A549 (cell line): ENCODE data around the gene CALML4. TPM values are rescaled to one million over a fixed set of nuclear protein-coding genes. Genes with fewer than 3 reads are reported as not detected.

Experiments used
- ATAC-seq, 2 experiments: fragments of 200-7000 bp in 1 of 2; fragments of >200 bp in 1 of 2; cut with Nextera tagmentation in 1 of 2; cut with Tn5 transposase in 1 of 2; 3 replicates each; pipeline versions ENCODE4 v1.8.0 to v1.9.1; 2018 to 2020; ENCODE audit warnings: mild to moderate bottlenecking in 1 of 2, moderate library complexity in 1 of 2
- CTCF ChIA-PET: fragments of 300-600 bp; sonication (Branson Sonifier 250); formaldehyde crosslinking; extraction: SDS; loops from one replicate; lab custom pipeline; 2021; ENCODE audit warnings: antibody characterized with exemption, inconsistent platforms; lab: Yijun Ruan, JAX
- POLR2A ChIA-PET: fragments of 350-600 bp; formaldehyde crosslinking; extraction: SDS; loops from one replicate; lab custom pipeline; 2021; ENCODE audit warnings: antibody characterized with exemption, inconsistent platforms; lab: Yijun Ruan, JAX
- DNase-seq, 2 experiments: peaks; one replicate each; pipeline versions ENCODE4 v3.0.0 to v3.0.0-alpha.2; 2011 to 2016; ENCODE audit warnings: low read depth in 1 of 2, low spot score in 1 of 2
- FAIRE-seq: peaks from 2 replicates; lab custom pipeline; 2011; peaks lifted over from hg19 to GRCh38; lab: Jason Lieb, UNC
- H3K27ac ChIP-seq, 2 experiments: fragments of >200 bp; sonication (Bioruptor Twin); formaldehyde crosslinking; 3 replicates each; pipeline ENCODE4 v1.5.1; 2016 to 2017
- H3K4me1 ChIP-seq: fragments of >200 bp; sonication (Bioruptor Twin); formaldehyde crosslinking; 3 replicates; pipeline ENCODE4 v1.6.1; 2016
- H3K4me2 ChIP-seq: fragments of >200 bp; sonication (Bioruptor Twin); formaldehyde crosslinking; 3 replicates; pipeline ENCODE4 v1.6.1; 2016
- H3K4me3 ChIP-seq: fragments of >200 bp; sonication (Bioruptor Twin); formaldehyde crosslinking; 3 replicates; pipeline ENCODE4 v1.5.1; 2016
- H3K9me3 ChIP-seq: fragments of >200 bp; sonication (Bioruptor Twin); formaldehyde crosslinking; 3 replicates; pipeline ENCODE4 v1.6.1; 2016
- ATOH8 ChIP-seq: fragments of 250-450 bp; sonication (Bioruptor Pico); IDR thresholded peaks from 2 replicates; pipeline ENCODE4 v1.5.0; 2020; ENCODE audit warnings: low read depth, mild to moderate bottlenecking, moderate library complexity
- CBX8 ChIP-seq: fragments of 200-600 bp; sonication (generic); IDR thresholded peaks from 2 replicates; pipeline ENCODE4 v1.6.1; 2016
- CHD2 ChIP-seq: fragments of 150-350 bp; IDR thresholded peaks from 2 replicates; pipeline ENCODE4 v1.6.1; 2014; ENCODE audit warnings: low read length; ENCODE audit not compliant: partially characterized antibody
- CHD4 ChIP-seq: fragments of 200-600 bp; sonication (generic); IDR thresholded peaks from 2 replicates; pipeline ENCODE4 v1.6.1; 2016; ENCODE audit warnings: antibody characterized with exemption, mild to moderate bottlenecking, borderline replicate concordance
- CTCF ChIP-seq: fragments of >200 bp; sonication (Bioruptor Twin); formaldehyde crosslinking; IDR thresholded peaks from 3 replicates; pipeline ENCODE4 v1.5.1; 2016
- EHF ChIP-seq: fragments of 250-450 bp; sonication (Bioruptor Pico); IDR thresholded peaks from 2 replicates; pipeline ENCODE4 v1.5.0; 2020; ENCODE audit warnings: mild to moderate bottlenecking
- ELK1 ChIP-seq: fragments of 150-350 bp; IDR thresholded peaks from 2 replicates; pipeline ENCODE4 v1.6.1; 2014; ENCODE audit warnings: low read depth, mild to moderate bottlenecking, low read length
- FOSB ChIP-seq: fragments of 250-450 bp; sonication (Bioruptor Pico); IDR thresholded peaks from 2 replicates; pipeline ENCODE4 v1.5.0; 2020; ENCODE audit warnings: mild to moderate bottlenecking, moderate library complexity
- GATA3 ChIP-seq: IDR thresholded peaks from 2 replicates; pipeline ENCODE4 v1.6.1; 2012; ENCODE audit warnings: borderline replicate concordance
- HDAC2 ChIP-seq: fragments of 200-600 bp; sonication (generic); IDR thresholded peaks from 2 replicates; pipeline ENCODE4 v1.6.1; 2016
- HOXA7 ChIP-seq: fragments of 250-450 bp; sonication (Bioruptor Pico); IDR thresholded peaks from 2 replicates; pipeline ENCODE4 v1.5.0; 2020; ENCODE audit warnings: mild to moderate bottlenecking, moderate library complexity
- KDM1A ChIP-seq: fragments of 200-600 bp; sonication (generic); IDR thresholded peaks from 2 replicates; pipeline ENCODE4 v1.6.1; 2016; ENCODE audit warnings: low read depth, mild to moderate bottlenecking
- KDM5A ChIP-seq: fragments of 200-600 bp; sonication (generic); IDR thresholded peaks from 2 replicates; pipeline ENCODE4 v1.6.1; 2016; ENCODE audit warnings: antibody characterized with exemption, mild to moderate bottlenecking
- MAX ChIP-seq: IDR thresholded peaks from 2 replicates; pipeline ENCODE4 v1.6.1; 2012
- MAZ ChIP-seq: fragments of 150-350 bp; IDR thresholded peaks from 2 replicates; pipeline ENCODE4 v1.6.1; 2014; ENCODE audit warnings: antibody characterized with exemption, low read depth, low read length, borderline replicate concordance
- NPAS2 ChIP-seq: fragments of 250-450 bp; sonication (Bioruptor Pico); IDR thresholded peaks from 2 replicates; pipeline ENCODE4 v1.8.0; 2022; ENCODE audit warnings: mild to moderate bottlenecking, moderate library complexity, borderline replicate concordance
- PBX3 ChIP-seq: IDR thresholded peaks from 2 replicates; pipeline ENCODE4 v1.6.1; 2012
- POLR2A ChIP-seq: IDR thresholded peaks from 2 replicates; pipeline ENCODE4 v1.6.1; 2012; ENCODE audit warnings: mild to moderate bottlenecking, low read length
- POLR2AphosphoS2 ChIP-seq: conservative IDR thresholded peaks from 2 replicates; pipeline ENCODE4 v1.6.1; 2012; ENCODE audit warnings: low read length, improper control_type of control experiment, inconsistent platforms
- RAD21 ChIP-seq, 2 experiments: fragments of >200 bp in 1 of 2; sonication (Bioruptor Twin) in 1 of 2; formaldehyde crosslinking in 1 of 2; IDR thresholded peaks in 1 of 2; conservative IDR thresholded peaks in 1 of 2; 2 replicates in 1 of 2; 3 replicates in 1 of 2; pipeline ENCODE4 v1.6.1; 2012 to 2018; ENCODE audit warnings: inconsistent platforms in 1 of 2
- REST ChIP-seq: fragments of 200-600 bp; sonication (generic); IDR thresholded peaks from 2 replicates; pipeline ENCODE4 v1.6.1; 2016; ENCODE audit warnings: antibody characterized with exemption, mild to moderate bottlenecking, moderate library complexity
- SMC3 ChIP-seq: fragments of >200 bp; sonication (Bioruptor Twin); formaldehyde crosslinking; IDR thresholded peaks from 3 replicates; pipeline ENCODE4 v1.6.1; 2018; ENCODE audit warnings: inconsistent platforms
- SREBF2 ChIP-seq: fragments of 450-650 bp; IDR thresholded peaks from 2 replicates; pipeline ENCODE4 v1.6.1; 2014; ENCODE audit warnings: mild to moderate bottlenecking, moderate library complexity
- TFCP2L1 ChIP-seq: fragments of 250-450 bp; sonication (Bioruptor Pico); IDR thresholded peaks from 2 replicates; pipeline ENCODE4 v1.5.0; 2021; ENCODE audit warnings: mild to moderate bottlenecking
- TP53 ChIP-seq: fragments of 250-450 bp; sonication (Bioruptor Pico); IDR thresholded peaks from 2 replicates; pipeline ENCODE4 v1.5.0; 2021; ENCODE audit warnings: mild to moderate bottlenecking, moderate library complexity
- USF2 ChIP-seq: fragments of 450-650 bp; IDR thresholded peaks from 2 replicates; pipeline ENCODE4 v1.6.1; 2014; ENCODE audit warnings: antibody characterized with exemption
- ZFP36 ChIP-seq: fragments of 450-650 bp; IDR thresholded peaks from 2 replicates; pipeline ENCODE4 v1.6.1; 2014; ENCODE audit warnings: borderline replicate concordance; ENCODE audit not compliant: partially characterized antibody
- WGBS: methylation state at CpG from one replicate; pipeline ENCODE4 v1.1.6; 2017; ENCODE audit errors: missing lambda C conversion rate; 5-methylcytosine and 5-hydroxymethylcytosine counted together
- polyA plus RNA-seq, 4 experiments: library from polyadenylated mRNA; depleted of rRNA in 3 of 4; stranded (reverse); fragments of >200 nt; fragmentation: RNase III in 1 of 4; extraction: RNeasy Plus Mini Kit Qiagen cat#74134 plus additional on column Dnase treatment in 1 of 4; gene quantifications; 2 replicates in 3 of 4; 3 replicates in 1 of 4; pipeline ENCODE4 v1.2.3, GENCODE V29; 2011 to 2017

Gene CALML4
- polyA plus RNA-seq, 2 of the 4 experiments (the other 2 are of a cell fraction), result 12.1 to 18.2 TPM

- Histone ChIP-seq H3K4me2 (no peak overlapping the region), H3K4me3 (no peak overlapping the region), H3K27ac (no peak overlapping the region), H3K9me3 (no peaks in the 10 kb centered on the region), H3K4me1 (peaks cover 4% of the 10 kb centered on the region; the same call in 1 of the 3 replicates)
- ATAC-seq, result no peak
- ChIA-PET POLR2A (no interaction called here), CTCF (interaction anchor here (0.9 to 2.7 kb wide), 4 partner anchors 9 to 341 kb away, joined by 3 to 9 read pairs (median 3); no protein-coding TSS in a partner anchor)
- TF ChIP-seq REST (no peak), MAX (no peak), GATA3 (no peak), POLR2A (no peak), KDM1A (no peak), TFCP2L1 (CRISPR knock-in tag) (no peak), FOSB (no peak), SREBF2 (no peak), RAD21 (conservative IDR thresholded peaks at IDR 0.05 in 1 of 2, IDR thresholded peaks at IDR 0.05 in 1 of 2) (no peak), CTCF (no peak), ATOH8 (CRISPR knock-in tag) (no peak), KDM5A (no peak), HDAC2 (no peak)
- no peak for FAIRE-seq
- 96% methylated on average over 7 of the region's 7 CpGs for WGBS
- DNase-seq, result no peak
Measured at GRCh38 chr15:68204361-68204760, 771 bp downstream of the CALML4 start.

GRCh38 chr15:68203956-68204355 is 1.2 kb downstream of the CALML4 start:
- DNase-seq (no peak), FAIRE-seq (no peak), ATAC-seq (no peak)
- Histone ChIP-seq H3K4me2 (no peak overlapping the region), H3K9me3 (no peaks in the 10 kb centered on the region), H3K4me3 (no peak overlapping the region), H3K4me1 (peaks cover 4% of the 10 kb centered on the region; the same call in 1 of the 3 replicates), H3K27ac (no peak overlapping the region)
- ChIA-PET CTCF (interaction anchor here (0.5 to 2.7 kb wide), 5 partner anchors 9 to 415 kb away, joined by 3 to 9 read pairs (median 3); no protein-coding TSS in a partner anchor), POLR2A (no interaction called here)
- 96% methylated on average over 5 of the region's 5 CpGs for WGBS
- TF ChIP-seq EHF (CRISPR knock-in tag) (no peak), MAZ (no peak), SREBF2 (no peak), HOXA7 (CRISPR knock-in tag) (no peak), ELK1 (no peak), SMC3 (no peak), NPAS2 (CRISPR knock-in tag) (no peak), CBX8 (no peak), TP53 (CRISPR knock-in tag) (no peak), CHD4 (no peak), PBX3 (no peak), POLR2AphosphoS2 (no peak), ZFP36 (no peak), USF2 (no peak), CHD2 (no peak)
